Loucy (cell line): ENCODE results near the gene STAC3.

Experiments
- H2AFZ ChIP-seq: fragments of 200-600 bp; sonication (generic); 2 replicates; pipeline ENCODE4 v1.6.0; 2016; ENCODE audit warnings: antibody characterized with exemption, mild to moderate bottlenecking, low read length, moderate library complexity
- H3F3A ChIP-seq: fragments of 200-600 bp; 2 replicates; pipeline ENCODE4 v1.6.0; 2016; ENCODE audit warnings: antibody characterized with exemption, low read depth, mild to moderate bottlenecking
- H3K27me3 ChIP-seq: fragments of 200-600 bp; sonication (generic); 2 replicates; pipeline ENCODE4 v1.6.1; 2014; ENCODE audit warnings: low read length, mild to moderate bottlenecking; ENCODE audit not compliant: insufficient read depth, poor library complexity, severe bottlenecking
- H3K36me3 ChIP-seq: fragments of 200-600 bp; sonication (generic); 2 replicates; pipeline ENCODE4 v1.6.1; 2016; ENCODE audit warnings: low read length; ENCODE audit not compliant: insufficient read depth
- H3K4me1 ChIP-seq: fragments of 200-600 bp; sonication (generic); 2 replicates; pipeline ENCODE4 v1.5.1; 2014; ENCODE audit warnings: low read length, mild to moderate bottlenecking; ENCODE audit not compliant: insufficient read depth, poor library complexity, severe bottlenecking
- H3K4me2 ChIP-seq: fragments of 200-600 bp; sonication (generic); 2 replicates; pipeline ENCODE4 v1.6.0; 2014; ENCODE audit warnings: antibody characterized with exemption, low read length, low read depth, mild to moderate bottlenecking; ENCODE audit not compliant: poor library complexity, severe bottlenecking
- H3K4me3 ChIP-seq: fragments of 200-600 bp; sonication (generic); 2 replicates; pipeline ENCODE4 v1.5.1; 2014; ENCODE audit warnings: low read length, mild to moderate bottlenecking, mixed read lengths; ENCODE audit not compliant: poor library complexity, severe bottlenecking
- H3K79me2 ChIP-seq: fragments of 200-600 bp; sonication (generic); 2 replicates; pipeline ENCODE4 v1.6.1; 2014; ENCODE audit warnings: low read length; ENCODE audit not compliant: insufficient read depth
- H3K9ac ChIP-seq: fragments of 200-600 bp; sonication (generic); 2 replicates; pipeline ENCODE4 v1.6.0; 2014; ENCODE audit warnings: mild to moderate bottlenecking, low read depth, low read length, moderate library complexity; ENCODE audit not compliant: poor library complexity, severe bottlenecking
- H3K9me2 ChIP-seq: fragments of 200-600 bp; sonication (generic); replicated peaks from 2 replicates; pipeline ENCODE4 v1.6.1; 2016; ENCODE audit warnings: low read depth, low read length, mixed read lengths
- H3K9me3 ChIP-seq: fragments of 200-600 bp; sonication (generic); 2 replicates; pipeline ENCODE4 v1.6.1; 2014; ENCODE audit warnings: mild to moderate bottlenecking, antibody characterized with exemption, low read length, low read depth; ENCODE audit not compliant: insufficient read depth
- H4K20me1 ChIP-seq: fragments of 200-600 bp; sonication (generic); 2 replicates; pipeline ENCODE4 v1.6.0; 2014; ENCODE audit warnings: antibody characterized with exemption, low read length, mild to moderate bottlenecking; ENCODE audit not compliant: insufficient read depth, poor library complexity, severe bottlenecking
- CTCF ChIP-seq: fragments of 200-600 bp; sonication (generic); conservative IDR thresholded peaks from 2 replicates; pipeline ENCODE4 v1.5.1; 2014; ENCODE audit warnings: mild to moderate bottlenecking, antibody characterized with exemption, low read length
- EZH2phosphoT487 ChIP-seq: fragments of 200-600 bp; IDR thresholded peaks from 2 replicates; pipeline ENCODE4 v1.6.1; 2018; ENCODE audit warnings: antibody characterized with exemption, mild to moderate bottlenecking, moderate library complexity, borderline replicate concordance

The STAC3 gene

GRCh38 chr12:57225680-57226210, 25.2 kb downstream of the STAC3 start:
- Histone ChIP-seq H3K79me2 (peaks cover 12% of the 10 kb centered on the region), H3K9ac (no peak overlapping the region), H3K9me2 (no peaks in the 10 kb centered on the region), H3K9me3 (no peaks in the 10 kb centered on the region), H3K4me2 (no peak overlapping the region), H3F3A (no peaks in the 10 kb centered on the region), H3K36me3 (no peaks in the 10 kb centered on the region), H3K4me1 (peaks cover 30% of the 10 kb centered on the region), H3K27me3 (no peaks in the 10 kb centered on the region), H2AFZ (no peak overlapping the region), H4K20me1 (peaks cover 6% of the 10 kb centered on the region), H3K4me3 (no peak overlapping the region)
- TF ChIP-seq CTCF = no peak
- TF ChIP-seq EZH2phosphoT487 = no peak

- Histone ChIP-seq H3K27me3 (no peaks in the 10 kb centered on the region), H3K9me2 (no peaks in the 10 kb centered on the region), H3K4me3 (no peak overlapping the region), H3K4me1 (peaks cover 28% of the 10 kb centered on the region), H4K20me1 (peaks cover under 1% of the 10 kb centered on the region), H3K79me2 (peaks cover 6% of the 10 kb centered on the region), H3K4me2 (no peak overlapping the region), H3F3A (no peaks in the 10 kb centered on the region), H3K9ac (no peak overlapping the region), H3K36me3 (no peaks in the 10 kb centered on the region), H2AFZ (no peak overlapping the region), H3K9me3 (no peaks in the 10 kb centered on the region)
- TF ChIP-seq EZH2phosphoT487 (no peak), CTCF (peak; percentile 18; the same call in 1 of the 2 replicates)
Observed at GRCh38 chr12:57224973-57225679, 25.9 kb downstream of the STAC3 start.

- H3K27me3 ChIP-seq = no peaks in the 10 kb centered on the region
- no peak overlapping the region for H2AFZ ChIP-seq
- no peak overlapping the region for H3K4me3 ChIP-seq
- no peaks in the 10 kb centered on the region for H3K9me2 ChIP-seq
- H3K9me3 ChIP-seq = no peaks in the 10 kb centered on the region
- H3K36me3 ChIP-seq = no peaks in the 10 kb centered on the region
- TF ChIP-seq CTCF (no peak), EZH2phosphoT487 (no peak)
- no peaks in the 10 kb centered on the region for H4K20me1 ChIP-seq
- no peak overlapping the region for H3K9ac ChIP-seq
- H3F3A ChIP-seq = no peaks in the 10 kb centered on the region
- H3K4me2 ChIP-seq = no peak overlapping the region
- peaks cover 28% of the 10 kb centered on the region for H3K4me1 ChIP-seq
- H3K79me2 ChIP-seq = no peaks in the 10 kb centered on the region
Observed at GRCh38 chr12:57224278-57224972, 26.6 kb downstream of the STAC3 start.
